ENCODE data around the gene ADCY3.

- TF ChIP-seq TAF1 (IDR thresholded peaks at IDR 0.05; ENCODE audit: borderline replicate concordance, insufficient read depth, low read length) (no peak), FOXP2 (optimal IDR thresholded peaks at IDR 0.05; ENCODE audit: borderline replicate concordance, extremely low read depth, extremely low read length, insufficient read depth) (no peak)
Observed at GRCh38 chr2:24958411-24958935, 38.4 kb upstream of the ADCY3 start.
